Measurements from ENCODE around the gene ARHGEF28.

- TF ChIP-seq CTCF (IDR thresholded peaks at IDR 0.05 in 4 of 5, conservative IDR thresholded peaks at IDR 0.05 in 1 of 5) (no peak), POLR2A (IDR thresholded peaks at IDR 0.05) (no peak)
Measured at GRCh38 chr5:73844165-73844564, 218.2 kb downstream of the ARHGEF28 start.
